Measurements from ENCODE around the gene LCN9.
"Not testable (repeated sequence)": the region's sequence is repeated elsewhere in the genome, so short reads cannot be mapped to it uniquely, and the experiment has no call there.

LCN9 gene

DNA sequence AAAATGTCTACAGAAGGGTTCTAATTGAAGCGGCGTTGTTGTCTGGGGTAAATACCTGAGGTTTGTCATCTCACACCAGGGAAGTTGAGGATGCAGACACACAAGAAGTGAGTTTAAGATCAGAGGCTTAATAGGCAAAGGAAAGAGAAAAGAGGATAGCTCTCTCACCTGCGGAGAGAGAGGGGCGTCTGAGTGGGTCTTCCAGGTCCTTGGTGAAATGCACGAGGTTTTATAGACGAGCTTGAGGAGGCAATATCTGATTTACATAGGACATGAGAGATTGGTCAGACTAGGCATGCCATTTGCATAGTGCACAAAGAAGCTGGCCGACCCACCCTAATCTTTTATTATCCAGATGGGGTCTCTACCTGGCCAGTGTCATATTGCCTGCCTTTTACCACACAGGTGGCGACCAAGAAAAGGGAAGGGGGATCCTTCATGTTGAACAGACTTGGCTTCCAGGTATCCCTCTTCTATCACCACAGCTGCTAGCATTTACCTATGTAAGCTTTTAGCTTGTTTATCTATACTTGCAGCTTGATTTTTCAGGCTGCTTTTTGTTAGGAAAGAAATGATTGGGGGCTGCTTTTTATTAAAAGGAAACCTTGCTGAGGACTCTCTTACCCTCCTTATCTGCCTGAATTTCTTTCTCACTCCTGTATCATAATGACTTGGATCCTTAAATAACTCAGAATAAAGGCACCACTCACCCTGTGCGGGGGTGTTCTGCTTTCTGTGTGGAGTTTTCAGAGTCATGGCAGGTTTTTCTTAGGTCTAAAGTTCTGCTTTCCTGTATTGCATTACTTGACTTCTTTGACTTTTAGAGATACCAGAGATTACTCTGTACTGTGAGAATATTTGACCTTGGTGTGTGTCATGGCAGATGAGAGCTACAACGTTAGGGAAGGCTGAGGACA is 14.4 kb upstream of the LCN9 start:
- no peak for DNase-seq

- DNase-seq = no peak
Measured at GRCh38 chr9:135649508-135649907, 13.6 kb upstream of the LCN9 start.

GRCh38 chr9:135650408-135650807 is 12.7 kb upstream of the LCN9 start:
- DNase-seq = no peak

DNA sequence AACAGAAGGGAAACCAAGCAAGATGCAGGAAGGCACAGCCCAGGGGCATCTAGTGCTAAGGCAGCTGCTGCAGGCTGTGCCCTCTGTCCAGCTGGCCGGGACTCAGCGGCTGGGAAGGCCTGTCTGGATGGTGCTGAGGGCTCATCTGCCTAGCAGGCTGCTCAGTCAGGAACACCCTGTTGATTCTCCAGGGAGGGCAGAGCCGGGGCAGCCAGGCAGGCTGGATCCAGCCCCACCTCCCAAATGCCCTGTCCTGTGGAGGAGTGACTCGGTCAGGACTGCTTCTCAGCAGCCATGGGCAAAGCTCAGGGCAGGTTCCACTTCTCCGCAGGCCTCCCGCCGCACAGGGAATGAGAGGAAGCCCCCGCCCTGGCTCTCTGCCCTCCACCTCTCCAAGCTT is 7.8 kb upstream of the LCN9 start:
- DNase-seq = no peak

GRCh38 chr9:135657416-135657815 is 5.7 kb upstream of the LCN9 start:
- no peak for DNase-seq

GRCh38 chr9:135659252-135659651 is 3.9 kb upstream of the LCN9 start:
- DNase-seq = no peak

DNA sequence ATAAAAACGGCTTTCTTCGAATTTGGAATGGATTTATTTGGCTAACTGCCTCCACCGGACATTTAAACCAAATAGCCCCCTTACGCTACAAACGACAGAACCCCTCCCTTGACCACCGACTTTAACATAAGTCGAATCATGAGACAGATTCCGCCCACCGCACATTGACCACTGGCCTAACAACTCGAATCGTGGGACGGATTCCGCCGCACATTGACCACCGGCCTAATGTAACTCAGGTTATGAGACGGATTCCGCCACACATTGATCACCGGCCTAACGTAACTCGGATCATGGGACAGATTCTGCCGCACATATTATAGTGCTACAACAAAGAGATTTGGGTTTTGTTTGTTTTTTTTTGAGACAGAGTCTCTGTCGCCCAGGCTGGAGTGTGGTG is 2.7 kb upstream of the LCN9 start:
- DNase-seq = no peak

DNA sequence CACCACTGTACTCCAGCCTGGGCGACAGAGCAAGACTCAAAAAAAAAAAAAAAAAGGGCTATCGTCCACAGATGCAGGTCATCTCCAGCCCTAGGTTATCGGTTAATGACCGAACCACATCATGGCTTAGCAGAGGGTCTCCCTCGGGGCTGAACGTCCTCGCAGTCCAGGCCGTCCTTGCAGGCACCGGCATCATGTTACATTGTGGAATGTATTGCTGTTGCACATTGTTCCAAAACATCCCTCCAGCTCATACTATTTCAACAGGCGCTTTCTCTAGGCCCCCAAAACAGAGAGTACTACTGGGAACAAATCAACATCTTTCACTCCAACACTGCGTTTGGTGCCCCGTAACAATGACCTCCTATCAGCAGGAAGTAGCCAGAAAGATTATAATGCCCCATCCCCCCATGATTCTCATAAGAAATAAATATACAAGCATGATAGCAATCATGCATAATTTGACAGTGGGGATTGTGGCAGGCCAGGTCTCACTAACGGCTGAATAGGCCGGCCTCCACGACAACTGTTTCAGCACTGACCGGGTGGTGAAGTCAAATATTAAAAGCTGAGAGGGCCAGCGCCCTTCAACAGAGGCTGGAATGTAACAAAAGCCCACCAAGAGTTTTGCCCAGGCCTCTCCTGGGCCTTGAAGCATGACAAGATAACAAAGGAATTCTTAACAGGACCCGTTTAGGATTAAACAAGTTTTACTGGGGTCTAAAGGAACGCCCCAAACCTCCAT is 1.1 kb upstream of the LCN9 start:
- no peak for DNase-seq

- DNase-seq = no peak
Measured at GRCh38 chr9:135663451-135663770, 302 bp downstream of the LCN9 start.

DNA sequence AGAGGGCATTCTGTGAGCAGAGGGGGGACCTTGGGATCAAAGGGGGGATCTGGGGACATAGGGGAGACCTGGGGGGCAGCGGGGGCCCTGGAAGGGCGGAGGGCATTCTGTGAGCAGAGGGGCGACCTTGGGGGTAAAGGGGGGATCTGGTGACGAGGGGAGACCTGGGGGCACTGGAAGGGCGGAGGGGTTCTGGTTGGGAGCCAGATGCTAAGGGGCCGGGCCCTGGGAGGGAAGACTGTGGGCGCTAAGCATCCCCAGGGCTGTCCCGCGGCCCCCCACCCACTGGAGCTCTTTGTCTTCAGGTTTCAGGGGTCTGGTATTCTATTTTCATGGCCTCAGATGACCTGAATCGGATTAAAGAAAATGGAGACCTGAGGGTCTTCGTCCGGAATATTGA is 748 bp downstream of the LCN9 start:
- DNase-seq = no peak

DNA sequence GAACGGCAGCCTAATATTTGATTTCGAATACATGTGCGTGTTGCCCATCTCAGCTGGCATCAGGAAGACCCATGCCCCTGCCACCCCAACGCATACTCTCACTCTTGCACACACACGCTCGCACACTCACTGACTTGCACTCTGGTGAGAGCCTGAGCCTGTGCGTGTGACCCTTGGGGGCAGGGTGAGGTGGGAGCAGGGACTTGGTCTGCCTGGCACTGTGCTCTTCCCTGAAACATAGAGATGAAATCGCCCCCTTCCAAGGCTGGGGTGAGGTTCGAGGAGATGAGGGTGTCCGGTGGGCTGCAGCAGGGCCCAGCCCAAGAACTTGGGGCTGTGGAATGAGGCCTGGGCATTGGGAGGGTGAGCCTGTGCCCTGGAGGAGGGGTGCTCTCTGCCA is 1.2 kb downstream of the LCN9 start:
- DNase-seq = no peak

DNA sequence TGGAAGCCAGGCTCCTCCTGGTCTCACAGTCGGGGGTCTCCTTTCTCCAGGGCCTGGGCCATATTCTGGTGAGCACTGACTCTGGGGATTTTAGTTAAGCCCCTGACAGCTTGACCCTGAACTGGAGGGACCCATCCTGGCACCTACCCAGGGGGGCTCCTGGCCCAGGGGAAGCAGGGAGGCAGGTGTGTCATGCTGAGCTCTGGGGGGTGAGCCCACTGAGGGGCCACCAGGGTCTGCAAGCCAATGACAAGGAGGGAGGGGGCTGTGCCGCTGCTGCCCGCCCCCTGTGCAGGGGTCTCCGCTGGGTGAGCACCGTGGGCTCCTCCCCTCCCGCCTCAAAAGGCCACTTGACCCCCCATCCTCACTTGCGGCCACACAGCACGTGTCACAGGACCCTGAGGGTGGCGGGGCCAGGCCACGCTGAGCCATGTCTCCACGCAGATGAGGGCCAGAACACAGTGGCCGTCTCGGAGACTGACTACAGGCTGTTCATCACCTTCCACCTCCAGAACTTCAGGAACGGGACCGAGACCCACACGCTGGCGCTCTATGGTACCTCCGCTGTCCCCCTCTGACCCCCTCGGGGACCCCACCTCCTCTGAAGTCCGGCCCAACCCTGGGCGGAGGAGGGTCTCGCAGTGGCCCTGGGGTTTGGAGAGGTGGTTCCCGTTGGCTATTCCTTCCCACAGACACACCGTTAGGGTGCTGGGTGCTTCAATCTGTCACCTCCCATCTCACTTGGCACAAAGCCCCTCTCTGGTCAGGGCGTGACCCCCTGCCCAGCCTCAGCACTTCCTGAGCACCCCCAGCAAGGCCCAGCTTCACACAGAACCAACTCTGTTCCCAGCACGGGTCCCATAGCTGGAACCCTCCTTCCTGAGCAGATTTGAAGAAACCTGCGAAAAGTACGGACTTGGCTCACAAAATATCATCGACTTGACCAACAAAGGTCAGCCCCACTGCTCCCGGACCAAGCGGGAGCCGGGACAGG is 2.0 kb downstream of the LCN9 start:
- DNase-seq = no peak

DNA sequence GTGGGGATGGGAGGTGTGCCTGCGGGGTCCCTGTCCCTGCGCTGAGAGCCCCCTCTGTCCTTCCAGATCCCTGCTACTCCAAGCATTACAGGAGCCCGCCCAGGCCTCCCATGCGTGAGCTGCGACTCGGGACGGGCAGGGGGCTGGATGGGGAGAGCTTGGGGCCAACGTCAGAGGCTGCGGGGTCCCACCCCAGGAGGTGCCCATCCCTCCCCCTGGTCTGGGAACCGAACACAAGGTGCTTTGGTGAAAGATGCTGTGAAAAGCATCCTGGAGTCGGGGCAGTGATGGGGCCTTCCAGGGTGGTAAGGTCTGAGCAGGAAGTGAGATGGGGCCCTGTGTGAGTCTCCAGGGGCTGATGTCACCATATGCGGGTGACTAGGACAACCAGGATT is 2.7 kb downstream of the LCN9 start:
- no peak for DNase-seq

DNA sequence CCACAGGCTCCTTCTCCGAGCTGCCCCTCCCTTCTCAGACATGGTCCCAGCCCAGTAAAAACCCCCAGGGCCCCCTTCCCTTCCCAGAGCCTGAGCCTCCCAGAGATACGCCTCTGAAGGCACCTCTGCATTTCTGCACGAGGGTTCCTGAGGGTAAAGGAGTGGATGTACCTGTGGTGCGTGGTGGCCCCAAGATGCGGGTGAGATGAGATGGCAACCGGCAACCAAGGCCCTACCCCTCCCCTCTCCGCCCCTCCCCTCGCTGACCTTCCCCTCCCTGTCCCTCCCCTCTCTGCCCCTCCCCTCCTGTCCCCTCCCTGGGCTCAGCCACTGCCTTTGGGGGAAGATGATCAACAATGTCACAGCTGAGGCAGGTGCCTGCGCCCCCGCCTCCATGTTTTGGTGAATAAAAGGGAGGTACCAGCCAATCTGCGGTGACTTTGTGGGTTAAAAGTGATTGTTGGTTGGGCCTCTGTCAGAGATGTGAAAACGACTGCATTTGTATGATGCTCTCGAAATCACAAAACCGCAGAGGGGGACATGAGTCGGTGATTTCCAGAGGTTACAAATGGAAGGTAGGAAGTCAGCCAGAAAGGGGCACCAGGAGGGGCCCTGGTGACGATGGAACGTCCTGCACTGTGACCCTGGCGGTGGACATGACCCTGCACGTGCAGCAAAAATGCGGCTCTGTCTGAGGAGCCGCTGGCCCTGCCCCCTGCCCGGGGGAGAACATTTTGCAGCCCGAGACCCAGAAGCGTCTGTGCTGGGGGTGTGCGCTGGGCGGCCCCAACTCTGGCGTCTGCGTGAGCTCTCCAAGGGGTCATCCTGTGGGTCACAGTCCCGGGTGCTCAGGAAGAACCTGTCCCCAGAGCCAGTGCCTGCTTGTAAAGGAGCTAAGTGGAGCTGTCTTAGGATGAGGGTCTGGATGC is 3.7 kb downstream of the LCN9 start:
- DNase-seq = no peak

DNA sequence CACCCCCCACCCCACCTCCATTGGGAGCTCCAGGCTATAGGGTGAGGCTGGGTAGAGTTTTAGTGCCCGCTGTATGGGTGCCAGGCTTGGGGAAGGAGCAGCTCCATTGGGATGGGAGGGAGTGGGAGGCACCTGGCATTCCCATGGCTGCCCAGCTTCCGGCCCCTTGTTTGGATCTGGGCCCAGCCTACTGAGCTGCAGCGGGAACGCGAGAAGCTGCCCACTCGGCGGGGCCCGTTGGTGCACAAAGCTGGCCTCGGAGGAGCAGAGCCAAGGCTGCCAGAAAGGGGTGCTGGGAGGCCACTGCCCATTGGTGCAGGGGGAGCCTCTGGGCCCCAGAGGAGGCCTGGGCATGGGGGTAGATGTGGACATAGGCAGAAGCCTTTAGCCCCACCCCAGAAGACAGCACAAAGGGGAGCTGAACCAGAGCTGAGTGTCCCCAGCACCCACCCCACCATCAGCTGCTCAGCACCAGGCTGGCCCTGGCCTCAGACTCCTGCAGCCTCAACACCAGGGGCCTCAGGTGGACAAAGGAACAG is 4.4 kb downstream of the LCN9 start:
- no peak for DNase-seq

DNA sequence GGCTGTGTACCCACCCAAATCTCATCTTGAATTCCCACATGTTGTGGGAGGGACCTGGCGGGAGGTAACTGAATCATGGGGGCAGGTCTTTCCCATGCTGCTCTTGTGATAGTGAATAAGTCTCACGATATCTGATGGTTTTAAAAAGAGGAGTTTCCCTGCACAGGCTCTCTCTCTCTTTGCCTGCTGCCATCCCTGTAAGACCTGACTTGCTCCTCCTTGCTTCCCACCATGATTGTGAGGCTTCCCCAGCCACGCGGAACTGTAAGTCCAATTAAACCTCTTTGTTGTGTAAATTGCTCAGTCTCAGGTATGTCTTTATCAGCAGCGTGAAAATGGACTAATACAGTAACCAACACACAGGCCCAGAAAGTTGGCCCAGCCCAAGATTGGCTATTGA is 5.9 kb downstream of the LCN9 start:
- not testable (repeated sequence) for DNase-seq

DNA sequence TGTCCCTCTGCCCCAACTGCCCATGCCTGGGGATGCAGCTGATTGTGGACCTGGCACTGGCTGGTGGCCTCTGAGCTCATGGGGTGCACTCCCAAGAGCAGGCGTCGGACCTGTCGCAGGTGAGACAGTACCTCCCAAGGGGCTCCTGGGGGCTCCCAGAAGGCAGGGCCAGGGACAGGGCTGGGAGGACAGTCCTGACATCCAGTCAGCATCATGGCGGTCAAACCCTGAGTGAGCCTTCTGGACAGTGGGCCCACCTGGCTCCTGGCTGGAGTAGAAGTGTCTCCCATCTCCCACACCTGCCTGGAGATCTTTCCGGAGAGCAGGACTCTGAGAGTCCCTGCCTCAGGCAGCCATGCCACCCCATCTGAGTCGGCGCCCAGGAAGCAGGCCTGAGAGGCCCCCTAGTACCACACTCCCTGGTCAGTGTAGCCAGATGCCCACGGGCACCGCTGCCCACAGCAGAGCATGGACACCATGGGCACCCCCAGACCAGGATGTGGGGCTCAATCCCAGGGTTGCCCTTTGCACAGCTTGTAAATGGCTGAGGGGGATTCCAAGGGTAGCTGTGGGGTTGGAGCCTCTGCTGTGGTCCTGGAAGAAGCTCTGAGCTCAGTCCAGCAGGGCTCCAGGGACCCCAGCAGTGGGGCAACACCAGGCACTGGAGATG is 6.6 kb downstream of the LCN9 start:
- no peak for DNase-seq

DNA sequence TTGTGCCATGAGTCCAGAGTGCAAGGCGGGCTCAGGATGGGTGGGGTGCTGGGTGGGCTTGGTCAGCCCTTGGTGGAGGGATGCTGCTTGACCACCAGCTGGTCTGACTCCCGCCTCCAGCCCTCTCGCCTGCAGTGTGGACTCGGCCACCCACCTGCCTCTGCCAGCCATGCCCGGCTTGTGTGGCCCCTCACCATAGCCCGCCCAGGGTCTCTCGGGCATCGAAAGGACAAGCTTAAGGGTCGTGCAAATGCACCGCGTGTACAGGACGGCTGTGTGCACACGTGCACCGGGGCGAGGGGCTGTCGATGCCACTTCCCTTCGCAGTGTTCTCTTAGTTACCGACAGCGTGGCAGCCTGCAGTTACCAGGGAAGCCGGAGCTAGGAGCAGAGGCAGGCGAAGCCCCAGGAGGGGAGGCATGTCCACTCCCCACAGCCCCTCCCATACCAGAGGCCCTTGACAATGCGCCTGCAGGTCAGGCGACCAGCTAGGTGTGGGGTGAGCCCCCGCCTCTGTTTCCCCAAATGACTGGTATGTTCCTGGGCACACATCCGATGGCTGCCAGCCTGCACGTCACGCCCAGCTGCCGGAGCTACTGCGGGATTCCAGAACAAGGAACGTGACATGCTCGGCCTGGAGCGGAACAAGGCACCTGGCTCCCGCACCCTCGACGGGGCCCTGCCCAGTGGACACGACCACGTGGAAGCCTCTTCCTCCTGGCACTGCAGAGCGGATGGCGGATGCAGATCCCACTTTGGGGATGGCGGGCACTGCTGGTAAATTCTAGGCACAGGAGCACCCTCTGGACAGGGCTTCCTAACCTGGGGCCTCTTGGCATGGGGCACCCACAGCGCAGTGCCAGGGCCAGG is 7.8 kb downstream of the LCN9 start:
- no peak for DNase-seq

GRCh38 chr9:135671591-135672041 is 8.5 kb downstream of the LCN9 start:
- no peak for DNase-seq

- DNase-seq = not testable (repeated sequence)
Measured at GRCh38 chr9:135672786-135673185, 9.7 kb downstream of the LCN9 start.

All from stimulated activated CD8-positive, alpha-beta memory T cell treated with anti-CD3 and anti-CD28 coated beads, Interleukin-4, amount 100 ng/mL, for 48 hours (primary cell).